ENCODE data around the gene SCN5A. TPM values are rescaled to one million over a fixed set of nuclear protein-coding genes. Genes with fewer than 3 reads are reported as not detected.
A peak's percentile ranks its signal among the peaks of the same experiment; 100 is the strongest.

The SCN5A gene
- total and polyA plus RNA-seq, 2 experiments from 2014 or later = 10.2 to 10.6 TPM

- no peaks in the 10 kb centered on the region for H3K9me2 ChIP-seq (ENCODE audit: insufficient read depth)
- no peak for TF ChIP-seq ETS1 (IDR thresholded peaks at IDR 0.05)
- TF ChIP-seq JUNB (IDR thresholded peaks at IDR 0.05; ENCODE audit: unreplicated experiment) = no peak
- no peak for TF ChIP-seq REST (IDR thresholded peaks at IDR 0.05; ENCODE audit: unreplicated experiment)
- TF ChIP-seq NANOG (IDR thresholded peaks at IDR 0.05; ENCODE audit: borderline replicate concordance) = no peak
- TF ChIP-seq, protein P1, sequence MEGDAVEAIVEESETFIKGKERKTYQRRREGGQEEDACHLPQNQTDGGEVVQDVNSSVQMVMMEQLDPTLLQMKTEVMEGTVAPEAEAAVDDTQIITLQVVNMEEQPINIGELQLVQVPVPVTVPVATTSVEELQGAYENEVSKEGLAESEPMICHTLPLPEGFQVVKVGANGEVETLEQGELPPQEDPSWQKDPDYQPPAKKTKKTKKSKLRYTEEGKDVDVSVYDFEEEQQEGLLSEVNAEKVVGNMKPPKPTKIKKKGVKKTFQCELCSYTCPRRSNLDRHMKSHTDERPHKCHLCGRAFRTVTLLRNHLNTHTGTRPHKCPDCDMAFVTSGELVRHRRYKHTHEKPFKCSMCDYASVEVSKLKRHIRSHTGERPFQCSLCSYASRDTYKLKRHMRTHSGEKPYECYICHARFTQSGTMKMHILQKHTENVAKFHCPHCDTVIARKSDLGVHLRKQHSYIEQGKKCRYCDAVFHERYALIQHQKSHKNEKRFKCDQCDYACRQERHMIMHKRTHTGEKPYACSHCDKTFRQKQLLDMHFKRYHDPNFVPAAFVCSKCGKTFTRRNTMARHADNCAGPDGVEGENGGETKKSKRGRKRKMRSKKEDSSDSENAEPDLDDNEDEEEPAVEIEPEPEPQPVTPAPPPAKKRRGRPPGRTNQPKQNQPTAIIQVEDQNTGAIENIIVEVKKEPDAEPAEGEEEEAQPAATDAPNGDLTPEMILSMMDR (conservative IDR thresholded peaks at IDR 0.05; ENCODE audit: low read depth in 2 of 2) = peak; percentile 65 to 89
- TF ChIP-seq ZNF331 (CRISPR knock-in tag; IDR thresholded peaks at IDR 0.05; ENCODE audit: low read depth) = no peak
- H2AFZ ChIP-seq = peak overlapping the region; percentile 39; the same call in 1 of the 2 replicates
- peak; percentile 60 for ATAC-seq
- peaks cover 10% of the 10 kb centered on the region for H3K27me3 Mint-ChIP-seq (ENCODE audit: insufficient read depth, low read depth, poor library complexity)
- no peaks in the 10 kb centered on the region for H3F3A ChIP-seq (replicated peaks; ENCODE audit: low read depth)
- 0 out of 2 replicates have a peak overlapping the region, but pooled peaks have one; percentile 42 for H3K4me2 ChIP-seq
- H4K20me1 ChIP-seq (replicated peaks; ENCODE audit: insufficient read depth) = no peaks in the 10 kb centered on the region
- H3K4me1 Mint-ChIP-seq = peaks cover 22% of the 10 kb centered on the region
- H3K9me3 Mint-ChIP-seq = peaks cover 1% of the 10 kb centered on the region; the same call in 1 of the 3 replicates
- H3K27me3 ChIP-seq (ENCODE audit: insufficient read depth) = peaks cover 18% of the 10 kb centered on the region
- no peaks in the 10 kb centered on the region for H3K79me2 ChIP-seq (replicated peaks; ENCODE audit: insufficient read depth)
- no peaks in the 10 kb centered on the region for H3K36me3 Mint-ChIP-seq (ENCODE audit: low read depth)
- no peak overlapping the region; the same call in 2 of the 3 replicates for H3K4me3 Mint-ChIP-seq
- H3K27ac ChIP-seq (ENCODE audit: low read depth) = no peak overlapping the region
- peaks cover 26% of the 10 kb centered on the region for H3K4me1 ChIP-seq (ENCODE audit: insufficient read depth)
- peak; percentile 90 for DNase-seq (ENCODE audit: low spot score)
- H3K4me3 ChIP-seq = no peak overlapping the region
- no peak overlapping the region for H3K27ac Mint-ChIP-seq
- H3K36me3 ChIP-seq (ENCODE audit: insufficient read depth) = no peaks in the 10 kb centered on the region
Observed at GRCh38 chr3:38655708-38656300, 6.3 kb upstream of the SCN5A start.
